Spleen (tissue), 7 donors: ENCODE measurements around the gene BTN1A1.

Experiments used
- POLR2A ChIP-seq, 3 donors: fragments of 450-650 bp; IDR thresholded peaks; one replicate each; pipeline ENCODE4 v1.5.1; 2017; ENCODE audit warnings: antibody characterized with exemption in 3 of 3, mild to moderate bottlenecking in 1 of 3
- POLR2AphosphoS5 ChIP-seq, 3 donors: sonication (generic); formaldehyde crosslinking; IDR thresholded peaks; one replicate each; pipeline ENCODE4 v1.5.1; 2017; ENCODE audit warnings: antibody characterized with exemption in 3 of 3
- TF ChIP-seq, protein P1 (sequence below), 11 experiments: fragments of 200-600 bp in 7 of 11; fragments of 450-650 bp in 4 of 11; sonication (generic) in 4 of 11; IDR thresholded peaks in 8 of 11; conservative IDR thresholded peaks in 3 of 11; 1 replicate in 7 of 11; 2 replicates in 4 of 11; pipeline versions ENCODE4 v1.4.0 to v1.8.0; 2016 to 2021; ENCODE audit warnings: antibody characterized with exemption in 11 of 11, inconsistent platforms in 4 of 11, mild to moderate bottlenecking in 1 of 11
- donor health status: DM: no; HTN: no; CAD: no; lungs with moderate emphysema.
- donor health status: DM: no; HTN: no; CAD: no.
- donor health status: DM: no; HTN: no; CAD: no.

DNA sequence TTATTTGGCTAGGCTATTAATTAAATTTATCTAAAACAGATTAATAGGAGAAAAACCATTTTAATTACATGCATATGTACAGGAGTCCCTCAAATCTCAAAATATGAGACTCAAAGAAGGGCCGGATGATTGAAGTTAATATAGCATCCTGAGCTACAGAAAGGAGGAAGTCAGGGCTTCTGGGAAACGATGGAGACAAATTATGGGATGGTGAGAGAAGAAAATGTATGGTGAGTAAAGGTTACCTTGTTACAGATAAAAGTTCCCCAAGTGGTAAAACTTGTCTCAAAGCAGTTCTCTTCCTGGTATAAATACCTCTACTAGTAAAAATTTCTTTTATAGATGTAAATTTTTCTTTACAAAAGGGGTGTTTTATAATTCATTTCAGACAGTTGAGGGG is 15.9 kb upstream of the BTN1A1 start:
- TF ChIP-seq, protein P1, sequence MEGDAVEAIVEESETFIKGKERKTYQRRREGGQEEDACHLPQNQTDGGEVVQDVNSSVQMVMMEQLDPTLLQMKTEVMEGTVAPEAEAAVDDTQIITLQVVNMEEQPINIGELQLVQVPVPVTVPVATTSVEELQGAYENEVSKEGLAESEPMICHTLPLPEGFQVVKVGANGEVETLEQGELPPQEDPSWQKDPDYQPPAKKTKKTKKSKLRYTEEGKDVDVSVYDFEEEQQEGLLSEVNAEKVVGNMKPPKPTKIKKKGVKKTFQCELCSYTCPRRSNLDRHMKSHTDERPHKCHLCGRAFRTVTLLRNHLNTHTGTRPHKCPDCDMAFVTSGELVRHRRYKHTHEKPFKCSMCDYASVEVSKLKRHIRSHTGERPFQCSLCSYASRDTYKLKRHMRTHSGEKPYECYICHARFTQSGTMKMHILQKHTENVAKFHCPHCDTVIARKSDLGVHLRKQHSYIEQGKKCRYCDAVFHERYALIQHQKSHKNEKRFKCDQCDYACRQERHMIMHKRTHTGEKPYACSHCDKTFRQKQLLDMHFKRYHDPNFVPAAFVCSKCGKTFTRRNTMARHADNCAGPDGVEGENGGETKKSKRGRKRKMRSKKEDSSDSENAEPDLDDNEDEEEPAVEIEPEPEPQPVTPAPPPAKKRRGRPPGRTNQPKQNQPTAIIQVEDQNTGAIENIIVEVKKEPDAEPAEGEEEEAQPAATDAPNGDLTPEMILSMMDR (IDR thresholded peaks at IDR 0.05 in 8 of 11, conservative IDR thresholded peaks at IDR 0.05 in 3 of 11), result no peak
- TF ChIP-seq POLR2A (IDR thresholded peaks at IDR 0.05) (no peak), POLR2AphosphoS5 (IDR thresholded peaks at IDR 0.05) (no peak)
